Muscle of arm (tissue), 12 donors: ENCODE data around the gene NFKBIL1. TPM values are rescaled to one million over a fixed set of nuclear protein-coding genes. Genes with fewer than 3 reads are reported as not detected.
"Not testable (repeated sequence)": the region's sequence is repeated elsewhere in the genome, so short reads cannot be mapped to it uniquely, and the experiment has no call there.

ENCODE experiments used
- DNase-seq: peaks from one replicate; pipeline ENCODE4 v3.0.0-alpha.2; 2013
- polyA plus RNA-seq, 12 donors: library from polyadenylated mRNA; unstranded; fragments of 120-200 nt; gene quantifications; one replicate each; pipeline ENCODE4 v1.2.1, GENCODE V29; 2013; ENCODE audit not compliant: insufficient read length in 12 of 12

The NFKBIL1 gene
- polyA plus RNA-seq, 12 donors: 11.4 to 23.7 (median 14.1) TPM; not detected in 1

- DNase-seq: no peak
Measured at GRCh38 chr6:31532644-31533454, 14.6 kb upstream of the NFKBIL1 start.

GRCh38 chr6:31533455-31533841 is 14.0 kb upstream of the NFKBIL1 start:
- DNase-seq: no peak

- no peak for DNase-seq
Measured at GRCh38 chr6:31534011-31534410, 13.4 kb upstream of the NFKBIL1 start.

GRCh38 chr6:31534521-31535040 is 12.8 kb upstream of the NFKBIL1 start:
- DNase-seq: no peak

- no peak for DNase-seq
Measured at GRCh38 chr6:31535538-31536324, 11.7 kb upstream of the NFKBIL1 start.

- DNase-seq: no peak
Measured at GRCh38 chr6:31538805-31539400, 8.5 kb upstream of the NFKBIL1 start.

GRCh38 chr6:31540640-31541039 is 6.8 kb upstream of the NFKBIL1 start:
- DNase-seq: no peak

- no peak for DNase-seq
Measured at GRCh38 chr6:31541059-31541657, 6.2 kb upstream of the NFKBIL1 start.

GRCh38 chr6:31541658-31542521 is 5.5 kb upstream of the NFKBIL1 start, which contains the start of gene DDX39B:
Gene DDX39B (minus strand): TSS chr6:31542003. CDS start chr6:31540532, 1,471 bp downstream.
- peak; percentile 98 for DNase-seq

- no peak for DNase-seq
Measured at GRCh38 chr6:31543639-31544038, 3.8 kb upstream of the NFKBIL1 start.

GRCh38 chr6:31544676-31545075 is 2.7 kb upstream of the NFKBIL1 start:
- DNase-seq: no peak

GRCh38 chr6:31545291-31545690 is 2.1 kb upstream of the NFKBIL1 start:
- no peak for DNase-seq

- DNase-seq: peak; percentile 89
Measured at GRCh38 chr6:31546339-31546957, 960 bp upstream of the NFKBIL1 start, which contains the start of gene ATP6V1G2. Gene ATP6V1G2 (minus strand): TSS chr6:31546608. CDS start chr6:31546559, 49 bp downstream.

GRCh38 chr6:31547727-31548543 is 527 bp downstream of the NFKBIL1 start:
- no peak for DNase-seq

GRCh38 chr6:31548544-31548873 is 1.1 kb downstream of the NFKBIL1 start:
- DNase-seq: no peak

GRCh38 chr6:31551371-31551770 is 4.0 kb downstream of the NFKBIL1 start:
- not testable (repeated sequence) for DNase-seq

- DNase-seq: no peak
Measured at GRCh38 chr6:31556307-31556706, 8.9 kb downstream of the NFKBIL1 start.

- DNase-seq: no peak
Measured at GRCh38 chr6:31557443-31558317, 10.3 kb downstream of the NFKBIL1 start.

- no peak for DNase-seq
Measured at GRCh38 chr6:31558318-31558625, 10.9 kb downstream of the NFKBIL1 start.
